Stimulated activated CD8-positive, alpha-beta memory T cell treated with anti-CD3 and anti-CD28 coated beads, Interleukin-12 subunit alpha, Interleukin-12 subunit beta, amount 100 ng/mL, for 1 hour (primary cell): Measurements from ENCODE around the gene KCNT2.
"Not testable (repeated sequence)": the region's sequence is repeated elsewhere in the genome, so short reads cannot be mapped to it uniquely, and the experiment has no call there.

Experiments used
- DNase-seq: peaks from one replicate; pipeline ENCODE4 v3.0.0-alpha.2; 2020; ENCODE audit warnings: low read depth

The KCNT2 gene

DNA sequence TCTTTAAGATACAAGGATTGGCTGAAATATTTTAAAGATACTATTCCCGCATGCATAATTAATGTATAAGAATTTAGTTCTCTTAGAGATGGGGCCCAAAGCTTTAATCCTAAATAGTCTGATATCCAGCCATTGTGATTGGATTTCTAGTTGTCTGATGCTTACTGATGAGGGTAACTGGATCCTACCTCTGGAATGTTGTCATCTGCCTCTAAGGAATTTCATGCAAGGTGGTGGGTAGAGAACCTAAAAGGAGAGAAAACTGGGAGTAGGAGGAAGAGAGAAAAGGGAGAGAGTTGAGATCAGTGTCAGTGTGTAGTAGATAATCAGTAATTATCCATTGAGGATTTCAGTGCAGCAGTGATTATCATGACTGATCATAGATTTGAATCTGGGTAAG, 295.5 kb downstream of the KCNT2 start:
- no peak for DNase-seq

DNA sequence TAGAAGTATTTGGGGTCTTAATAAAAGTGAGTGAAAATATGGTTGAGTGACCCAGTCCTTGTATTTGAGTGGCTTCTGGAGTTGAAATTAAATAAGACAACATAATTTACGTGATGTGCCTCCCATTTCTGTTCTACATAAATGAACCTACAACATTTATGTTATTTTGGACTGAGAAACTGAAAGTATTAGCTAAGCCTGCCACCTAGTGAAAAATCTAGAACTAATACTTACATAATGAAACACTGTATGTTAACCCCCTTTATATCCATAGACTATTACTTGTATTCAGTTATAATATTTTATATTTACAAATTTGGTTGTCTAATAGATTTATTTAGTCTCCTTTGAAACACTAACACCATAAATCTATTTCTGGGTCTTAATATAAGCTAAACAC, 298.9 kb downstream of the KCNT2 start:
- DNase-seq, result no peak

DNA sequence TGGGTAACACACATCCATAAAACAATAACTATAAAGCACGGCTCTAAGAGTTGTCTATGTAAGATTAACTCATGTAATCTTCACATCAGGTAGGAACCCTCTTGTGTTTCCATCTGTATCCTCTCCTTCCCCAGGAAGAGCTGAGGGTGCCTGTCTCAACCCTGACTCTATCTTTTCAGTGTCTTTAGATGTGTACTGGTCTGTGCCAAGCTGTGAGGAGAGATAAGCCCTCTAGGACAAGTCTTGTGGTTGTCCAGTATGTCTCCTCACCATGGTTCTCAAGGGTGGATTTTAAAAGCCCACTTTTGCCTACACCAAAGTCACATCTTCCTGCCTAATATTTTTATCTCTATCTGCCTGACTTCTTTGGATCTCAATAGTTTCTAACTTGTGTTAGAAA, 300.1 kb downstream of the KCNT2 start:
- no peak for DNase-seq

DNA sequence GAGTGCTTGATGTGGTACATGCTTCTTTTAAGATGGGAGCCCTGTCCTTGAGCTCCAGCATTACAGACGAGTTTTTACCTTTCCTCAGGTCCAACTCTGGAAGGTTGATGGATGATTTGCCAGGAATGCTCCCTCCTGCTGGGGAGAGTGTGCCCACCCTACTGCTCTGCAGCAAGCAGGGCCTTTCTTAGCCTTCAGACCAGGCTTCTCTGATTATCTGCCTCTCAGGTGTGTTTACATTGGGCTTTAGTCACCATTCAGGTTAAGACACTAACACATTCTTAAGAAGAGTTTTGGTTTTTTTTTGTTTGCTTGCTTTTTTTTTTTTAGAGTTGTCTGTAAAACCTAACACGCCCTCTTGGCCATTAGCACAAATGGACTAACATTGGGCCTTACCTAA, 301.8 kb downstream of the KCNT2 start:
- DNase-seq, result no peak

GRCh38 chr1:196305216-196305615, 303.0 kb downstream of the KCNT2 start:
- DNase-seq, result no peak

- DNase-seq, result no peak
Measured at GRCh38 chr1:196302981-196303380, 305.3 kb downstream of the KCNT2 start.

- DNase-seq, result no peak
Measured at GRCh38 chr1:196302420-196302819, 305.8 kb downstream of the KCNT2 start.

DNA sequence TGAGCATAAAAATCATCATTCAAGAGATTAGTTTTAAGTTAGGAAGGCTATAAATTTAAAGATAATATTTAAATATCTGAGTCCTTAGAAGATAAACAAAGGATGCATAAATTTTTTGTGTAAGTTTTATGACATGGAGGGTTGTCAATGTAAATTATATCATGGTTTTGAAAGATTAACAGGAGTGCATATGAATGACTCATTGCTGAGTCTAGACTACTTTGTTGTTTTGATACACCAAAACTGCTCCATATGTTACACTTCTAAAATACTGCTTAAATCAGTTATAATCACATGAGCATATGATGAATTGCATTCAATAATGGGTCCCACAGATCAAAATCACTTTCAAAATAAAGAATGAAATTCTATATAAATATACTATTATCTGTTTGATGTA, 312.5 kb downstream of the KCNT2 start:
- DNase-seq, result no peak

GRCh38 chr1:196278816-196279215, 329.4 kb downstream of the KCNT2 start:
- DNase-seq, result no peak

GRCh38 chr1:196277860-196278259, 330.4 kb downstream of the KCNT2 start:
- DNase-seq, result no peak

DNA sequence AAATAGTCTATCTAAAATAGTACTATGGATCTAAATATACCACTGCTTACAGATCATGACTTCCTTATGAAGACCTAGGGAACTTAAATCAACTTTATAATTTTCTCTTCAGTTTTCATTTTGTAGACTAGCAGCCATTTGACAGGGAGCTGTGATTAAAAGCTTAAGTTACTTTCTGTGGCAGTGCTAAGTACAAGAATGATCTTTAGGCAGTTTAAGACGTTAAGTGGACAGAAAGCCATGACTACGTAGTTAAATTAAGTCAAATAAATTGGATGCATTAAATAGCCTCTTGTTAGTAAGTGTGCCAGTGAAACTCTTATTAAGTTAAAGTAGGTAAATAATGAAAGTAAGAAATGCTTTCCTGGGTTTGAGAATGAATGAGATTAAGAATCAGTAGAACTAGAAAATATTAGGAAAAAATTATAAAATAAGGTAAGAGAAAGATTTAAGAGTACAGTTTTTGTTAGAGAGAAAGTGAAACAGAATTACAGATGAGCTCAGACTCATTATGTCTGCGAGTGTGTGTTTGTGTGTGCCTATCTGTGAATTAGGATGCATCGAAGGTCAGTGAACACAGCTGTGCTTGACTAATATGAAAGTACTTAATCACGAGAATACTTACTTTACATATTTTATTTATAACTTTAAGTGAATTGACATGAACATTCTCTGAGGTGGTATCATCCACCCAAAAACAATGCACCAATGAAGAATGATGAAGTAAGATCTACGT, 336.9 kb downstream of the KCNT2 start:
- DNase-seq, result no peak

GRCh38 chr1:196263086-196263485, 345.2 kb downstream of the KCNT2 start:
- not testable (repeated sequence) for DNase-seq

GRCh38 chr1:196260270-196260669, 348.0 kb downstream of the KCNT2 start:
- no peak for DNase-seq

- no peak for DNase-seq
Measured at GRCh38 chr1:196259316-196259715, 348.9 kb downstream of the KCNT2 start.

DNA sequence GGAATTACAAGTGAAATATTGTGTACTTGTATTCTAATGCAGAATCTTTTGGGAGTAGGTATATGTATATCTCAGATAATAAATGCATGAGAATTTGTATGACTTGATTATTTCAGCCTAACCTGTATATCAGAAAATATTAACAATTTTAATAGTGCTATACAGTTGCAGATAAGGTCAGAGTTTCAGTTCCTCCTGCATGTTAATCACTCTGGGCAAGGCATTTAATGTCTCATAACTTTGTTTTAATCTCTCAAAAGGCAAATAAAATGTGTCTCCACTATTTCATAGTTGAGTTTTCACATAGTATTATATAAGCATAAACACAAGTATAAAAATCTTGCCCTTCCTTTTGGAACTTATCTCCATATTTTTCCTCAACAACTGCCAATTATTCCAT, 352.5 kb downstream of the KCNT2 start:
- DNase-seq, result no peak

- DNase-seq, result no peak
Measured at GRCh38 chr1:196229546-196229945, 378.7 kb downstream of the KCNT2 start.

- DNase-seq, result no peak
Measured at GRCh38 chr1:196214866-196215265, 393.4 kb downstream of the KCNT2 start.

- no peak for DNase-seq
Measured at GRCh38 chr1:196209983-196210382, 398.3 kb downstream of the KCNT2 start.

DNA sequence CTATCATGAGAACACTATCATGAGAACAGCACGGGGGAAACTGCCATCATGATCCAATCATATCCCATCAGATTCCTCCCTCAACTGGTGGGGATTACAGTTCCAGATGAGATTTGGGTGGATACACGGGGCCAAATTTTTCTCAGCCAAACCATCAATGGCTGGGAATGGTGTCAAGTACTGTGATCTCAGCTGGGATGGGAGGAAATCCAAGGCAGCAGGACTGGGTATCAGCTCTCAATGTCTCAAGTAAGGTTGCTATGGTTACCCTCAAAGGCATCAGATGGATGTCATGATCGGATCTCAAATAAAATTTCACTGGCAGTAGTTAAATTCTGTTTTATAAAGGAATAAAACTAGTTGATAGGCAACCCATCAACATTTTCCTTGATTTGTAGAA, 399.0 kb downstream of the KCNT2 start:
- DNase-seq, result no peak

DNA sequence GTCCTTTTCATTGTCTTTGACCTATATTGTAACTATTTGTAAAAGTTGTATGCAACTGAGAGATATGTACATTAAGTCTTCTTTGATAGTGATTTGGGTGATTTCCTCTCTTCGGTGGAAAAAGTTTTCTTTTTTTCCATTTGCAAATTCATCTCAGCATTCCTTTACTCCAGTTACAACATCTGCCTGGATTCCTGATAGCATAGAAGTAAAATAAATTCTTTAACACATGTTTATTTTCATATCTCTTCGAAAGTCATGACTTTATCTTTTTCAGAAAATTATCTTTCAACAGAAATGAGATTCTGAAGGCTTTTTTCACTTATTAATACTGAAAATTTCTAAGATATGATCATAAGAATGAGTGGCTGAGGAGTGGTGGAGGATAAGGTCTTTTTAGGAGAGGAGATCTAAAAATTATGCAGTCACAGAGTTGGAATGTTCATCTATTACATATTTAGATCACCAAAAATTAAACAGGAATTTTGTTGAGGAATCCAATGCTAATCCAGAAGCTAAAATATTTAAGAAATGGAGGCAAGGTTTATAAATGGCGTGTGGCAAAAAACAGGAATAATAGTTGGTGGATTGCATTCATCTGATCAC, 400.5 kb downstream of the KCNT2 start:
- no peak for DNase-seq

GRCh38 chr1:196205882-196206281, 402.4 kb downstream of the KCNT2 start:
- no peak for DNase-seq

GRCh38 chr1:196196486-196196885, 411.8 kb downstream of the KCNT2 start:
- no peak for DNase-seq

DNA sequence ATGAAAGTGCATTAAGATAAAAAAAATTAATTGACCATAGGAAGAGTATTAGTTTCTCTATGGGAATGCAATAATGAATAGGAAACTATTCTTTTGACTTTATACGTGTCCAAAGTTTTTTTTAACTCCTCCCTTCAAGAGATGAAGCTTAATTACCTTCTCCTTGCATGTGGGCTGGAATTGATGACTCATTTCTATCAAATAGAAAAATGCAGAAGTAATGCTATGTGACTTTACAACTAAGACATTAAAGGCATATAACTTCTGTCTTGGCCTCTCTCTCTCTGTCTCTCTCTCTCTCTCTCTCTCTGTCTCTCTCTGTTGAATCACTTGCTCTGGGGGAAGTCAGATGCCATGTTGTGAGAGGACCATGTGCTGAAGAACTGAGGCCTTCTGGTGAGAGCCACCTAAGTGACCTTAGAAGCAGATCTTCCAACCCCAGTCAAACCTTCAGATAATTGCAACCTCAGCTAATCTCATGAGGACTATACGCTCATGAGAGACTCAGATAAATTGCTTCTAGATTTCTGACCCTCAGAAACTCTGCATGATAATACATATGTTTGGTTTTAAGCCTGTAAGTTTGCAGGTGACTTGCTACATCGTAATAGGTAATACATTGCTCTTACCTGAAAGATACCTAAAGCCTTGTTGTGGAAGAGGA, 414.2 kb downstream of the KCNT2 start:
- DNase-seq, result no peak

GRCh38 chr1:196183941-196184340, 424.3 kb downstream of the KCNT2 start:
- no peak for DNase-seq
